Mesothelial cell of epicardium (in vitro differentiated cells): ENCODE measurements around the gene CEACAM5. TPM values are rescaled to one million over a fixed set of nuclear protein-coding genes. Genes with fewer than 3 reads are reported as not detected.
A peak's percentile ranks its signal among the peaks of the same experiment; 100 is the strongest.

Experiments
- DNase-seq, 2 experiments: peaks; one replicate each; pipeline ENCODE4 v3.0.0; 2021; ENCODE audit warnings: low spot score in 2 of 2; ENCODE audit not compliant: unreplicated experiment in 2 of 2
- H3K27ac Mint-ChIP-seq: 2 replicates; pipeline ENCODE4 v1.8.0; 2021; ENCODE audit warnings: mixed read lengths
- H3K27me3 Mint-ChIP-seq: 2 replicates; pipeline ENCODE4 v1.8.0; 2021; ENCODE audit warnings: low read depth, mixed read lengths
- H3K36me3 Mint-ChIP-seq: 2 replicates; pipeline ENCODE4 v1.8.0; 2021; ENCODE audit warnings: mixed read lengths
- H3K4me1 Mint-ChIP-seq: 2 replicates; pipeline ENCODE4 v1.8.0; 2021; ENCODE audit warnings: mixed read lengths
- H3K4me3 Mint-ChIP-seq: 2 replicates; pipeline ENCODE4 v1.8.0; 2021; ENCODE audit warnings: mild to moderate bottlenecking, moderate library complexity, mixed read lengths
- H3K9me3 Mint-ChIP-seq: 2 replicates; pipeline ENCODE4 v1.8.0; 2021; ENCODE audit warnings: mixed read lengths
- CTCF ChIP-seq: fragments of 200-600 bp; sonication (generic); IDR thresholded peaks from one replicate; pipeline ENCODE4 v1.5.0; 2021; ENCODE audit warnings: antibody characterized with exemption; ENCODE audit not compliant: unreplicated experiment
- total RNA-seq: library from RNA; stranded (reverse); gene quantifications from 3 replicates; pipeline ENCODE4 v1.2.1, GENCODE V29; 2021

Gene CEACAM5
- total RNA-seq, 1 donor from 2014 or later: not detected

GRCh38 chr19:41701401-41702075 is 6.9 kb upstream of the CEACAM5 start:
- DNase-seq: no peak
- H3K9me3 Mint-ChIP-seq: peaks cover 45% of the 10 kb centered on the region
- no peaks in the 10 kb centered on the region for H3K4me1 Mint-ChIP-seq
- H3K4me3 Mint-ChIP-seq: no peak overlapping the region
- H3K36me3 Mint-ChIP-seq: peaks cover 4% of the 10 kb centered on the region
- no peak overlapping the region for H3K27ac Mint-ChIP-seq
- TF ChIP-seq CTCF: no peak
- H3K27me3 Mint-ChIP-seq: no peaks in the 10 kb centered on the region

- DNase-seq: no peak
- H3K9me3 Mint-ChIP-seq: peaks cover 47% of the 10 kb centered on the region
Observed at GRCh38 chr19:41702171-41702651, 6.2 kb upstream of the CEACAM5 start.

GRCh38 chr19:41703602-41704293 is 4.7 kb upstream of the CEACAM5 start:
- Mint-ChIP-seq H3K9me3 (peaks cover 42% of the 10 kb centered on the region), H3K27ac (no peak overlapping the region), H3K36me3 (peaks cover 6% of the 10 kb centered on the region), H3K4me3 (no peak overlapping the region), H3K27me3 (no peaks in the 10 kb centered on the region), H3K4me1 (no peaks in the 10 kb centered on the region)
- peak in 1 of 2 experiments; percentile 20 for DNase-seq
- no peak for TF ChIP-seq CTCF

More at GRCh38 chr19:41702171-41702651, 6.2 kb upstream of the CEACAM5 start:
- H3K36me3 Mint-ChIP-seq: peaks cover 5% of the 10 kb centered on the region
- no peak for TF ChIP-seq CTCF
- H3K27me3 Mint-ChIP-seq: no peaks in the 10 kb centered on the region
- H3K27ac Mint-ChIP-seq: no peak overlapping the region
- no peaks in the 10 kb centered on the region for H3K4me1 Mint-ChIP-seq
- no peak overlapping the region for H3K4me3 Mint-ChIP-seq

GRCh38 chr19:41705393-41706174 is 2.8 kb upstream of the CEACAM5 start:
- Mint-ChIP-seq H3K9me3 (peaks cover 42% of the 10 kb centered on the region), H3K27ac (no peak overlapping the region), H3K4me3 (no peak overlapping the region), H3K4me1 (no peaks in the 10 kb centered on the region), H3K27me3 (no peaks in the 10 kb centered on the region), H3K36me3 (peaks cover 3% of the 10 kb centered on the region)
- DNase-seq: peak in 1 of 2 experiments; percentile 17
- TF ChIP-seq CTCF: no peak

- peak in 1 of 2 experiments; percentile 31 for DNase-seq
- Mint-ChIP-seq H3K36me3 (peaks cover 3% of the 10 kb centered on the region), H3K9me3 (peaks cover 54% of the 10 kb centered on the region), H3K27me3 (no peaks in the 10 kb centered on the region), H3K27ac (no peak overlapping the region), H3K4me3 (no peak overlapping the region), H3K4me1 (no peaks in the 10 kb centered on the region)
- peak; percentile 19 for TF ChIP-seq CTCF
Observed at GRCh38 chr19:41706741-41707501, 1.5 kb upstream of the CEACAM5 start.
